Caki2 (cell line): Measurements from ENCODE around the gene CHMP1A. TPM values are rescaled to one million over a fixed set of nuclear protein-coding genes. Genes with fewer than 3 reads are reported as not detected.
A peak's percentile ranks its signal among the peaks of the same experiment; 100 is the strongest.

Source experiments
- DNase-seq: peaks from one replicate; pipeline ENCODE4 v3.0.0-alpha.2; 2015; ENCODE audit warnings: low read depth
- in situ Hi-C: cut with HindIII; loops from 2 replicates; pipeline ENCODE4 v1.10.0; 2016; ENCODE audit warnings: low sequenced_read_pairs, low pct_unique_long_range_greater_than_20kb, mixed read lengths
- total RNA-seq: library from RNA; depleted of rRNA; stranded (reverse); fragments of >200 nt; shearing (Covaris generic); gene quantifications from 2 replicates; pipeline ENCODE4 v1.2.3, GENCODE V29; 2014; ENCODE audit warnings: low replicate concordance

The CHMP1A gene
- total RNA-seq, 1 experiment from 2014 or later = 214 TPM

- DNase-seq = no peak
- in situ Hi-C loops = no loop called here
Measured at GRCh38 chr16:89615176-89615575, 42.3 kb downstream of the CHMP1A start.

- in situ Hi-C loops = no loop called here
- DNase-seq = no peak
Measured at GRCh38 chr16:89613954-89614459, 43.5 kb downstream of the CHMP1A start.

GRCh38 chr16:89613231-89613953 is 44.1 kb downstream of the CHMP1A start, which contains the start of gene DPEP1:
Gene DPEP1 (plus strand): TSS chr16:89613642. CDS start chr16:89630411, 16,769 bp downstream.
- no peak for DNase-seq
- in situ Hi-C loops = no loop called here

- in situ Hi-C loops = no loop called here
- no peak for DNase-seq
Measured at GRCh38 chr16:89612415-89613166, 44.9 kb downstream of the CHMP1A start.

- in situ Hi-C loops = no loop called here
- no peak for DNase-seq
Measured at GRCh38 chr16:89610108-89610453, 47.4 kb downstream of the CHMP1A start.

- no peak for DNase-seq
- in situ Hi-C loops = no loop called here
Measured at GRCh38 chr16:89607937-89608740, 49.4 kb downstream of the CHMP1A start.

GRCh38 chr16:89607453-89607852 is 50.1 kb downstream of the CHMP1A start:
- DNase-seq = no peak
- in situ Hi-C loops = no loop called here

- in situ Hi-C loops = no loop called here
Measured at GRCh38 chr16:89606006-89606405, 51.5 kb downstream of the CHMP1A start.

GRCh38 chr16:89605186-89605970 is 52.1 kb downstream of the CHMP1A start:
- no peak for DNase-seq
- in situ Hi-C loops = no loop called here

More at GRCh38 chr16:89606006-89606405, 51.5 kb downstream of the CHMP1A start:
- DNase-seq = no peak

GRCh38 chr16:89604764-89605163 is 52.7 kb downstream of the CHMP1A start:
- DNase-seq = no peak
- in situ Hi-C loops = no loop called here

GRCh38 chr16:89602952-89603590 is 54.4 kb downstream of the CHMP1A start:
- in situ Hi-C loops = no loop called here

GRCh38 chr16:89602273-89602951 is 55.1 kb downstream of the CHMP1A start:
- in situ Hi-C loops = no loop called here
- DNase-seq = peak; percentile 96

More at GRCh38 chr16:89602952-89603590, 54.4 kb downstream of the CHMP1A start:
- no peak for DNase-seq

- DNase-seq = no peak
- in situ Hi-C loops = no loop called here
Measured at GRCh38 chr16:89601906-89602272, 55.6 kb downstream of the CHMP1A start.

GRCh38 chr16:89600956-89601355 is 56.6 kb downstream of the CHMP1A start:
- no peak for DNase-seq
- in situ Hi-C loops = no loop called here

GRCh38 chr16:89600427-89600826 is 57.1 kb downstream of the CHMP1A start:
- in situ Hi-C loops = no loop called here
- no peak for DNase-seq

GRCh38 chr16:89599902-89600301 is 57.6 kb downstream of the CHMP1A start:
- DNase-seq = no peak
- in situ Hi-C loops = no loop called here

GRCh38 chr16:89599451-89599858 is 58.1 kb downstream of the CHMP1A start:
- in situ Hi-C loops = no loop called here
- DNase-seq = peak; percentile 64
